Body of pancreas (tissue), 4 donors: ENCODE measurements around the gene MDN1.

Experiments used
- CTCF ChIP-seq, 7 experiments: fragments of 450-650 bp in 4 of 7; fragments of 200-600 bp in 3 of 7; sonication (generic) in 3 of 7; IDR thresholded peaks; one replicate each; pipeline ENCODE4 v1.5.1; 2016 to 2019; ENCODE audit warnings: antibody characterized with exemption in 7 of 7
- POLR2A ChIP-seq, 3 donors: fragments of 450-650 bp; IDR thresholded peaks; one replicate each; pipeline ENCODE4 v1.6.1; 2016; ENCODE audit warnings: antibody characterized with exemption in 3 of 3, mild to moderate bottlenecking in 2 of 3

GRCh38 chr6:89805814-89806371, 13.7 kb downstream of the MDN1 start:
- TF ChIP-seq CTCF (IDR thresholded peaks at IDR 0.05) (no peak), POLR2A (IDR thresholded peaks at IDR 0.05) (no peak)
